CD4-positive, alpha-beta T cell treated with Interleukin-10 for 1 hour (primary cell): ENCODE data around the gene HABP4.

Experiments used
- DNase-seq: peaks from one replicate; pipeline ENCODE4 v3.0.0-alpha.2; 2020

The HABP4 gene

GRCh38 chr9:96480736-96481135, 30.8 kb downstream of the HABP4 start:
- no peak for DNase-seq

- no peak for DNase-seq
These were observed 32.5 kb downstream of the HABP4 start for GRCh38 chr9:96482476-96482875.

- no peak for DNase-seq
These were observed 33.2 kb downstream of the HABP4 start for GRCh38 chr9:96483197-96483596.

- no peak for DNase-seq
These were observed 33.9 kb downstream of the HABP4 start for GRCh38 chr9:96483733-96484390.

- DNase-seq, result no peak
These were observed 34.6 kb downstream of the HABP4 start for GRCh38 chr9:96484521-96484931.

- no peak for DNase-seq
These were observed 35.3 kb downstream of the HABP4 start for GRCh38 chr9:96485280-96485679.

GRCh38 chr9:96486386-96487028, 36.5 kb downstream of the HABP4 start:
- DNase-seq, result no peak

GRCh38 chr9:96487029-96487396, 37.0 kb downstream of the HABP4 start:
- DNase-seq, result no peak

GRCh38 chr9:96487949-96488348, 38.0 kb downstream of the HABP4 start:
- no peak for DNase-seq

GRCh38 chr9:96489482-96489979, 39.6 kb downstream of the HABP4 start:
- DNase-seq, result no peak

- no peak for DNase-seq
These were observed 40.6 kb downstream of the HABP4 start for GRCh38 chr9:96490534-96491078.

- no peak for DNase-seq
These were observed 41.3 kb downstream of the HABP4 start for GRCh38 chr9:96491079-96491879.

- no peak for DNase-seq
These were observed 42.0 kb downstream of the HABP4 start for GRCh38 chr9:96491880-96492525.

- no peak for DNase-seq
These were observed 43.1 kb downstream of the HABP4 start for GRCh38 chr9:96492993-96493531.

GRCh38 chr9:96493757-96494156, 43.8 kb downstream of the HABP4 start:
- DNase-seq, result no peak

- DNase-seq, result no peak
These were observed 44.3 kb downstream of the HABP4 start for GRCh38 chr9:96494215-96494800.

- no peak for DNase-seq
These were observed 45.4 kb downstream of the HABP4 start for GRCh38 chr9:96495341-96495740.

GRCh38 chr9:96496368-96497116, 46.6 kb downstream of the HABP4 start:
- no peak for DNase-seq

GRCh38 chr9:96497117-96497399, 47.1 kb downstream of the HABP4 start:
- DNase-seq, result no peak

GRCh38 chr9:96498796-96499195, 48.8 kb downstream of the HABP4 start:
- no peak for DNase-seq

- DNase-seq, result no peak
These were observed 49.3 kb downstream of the HABP4 start for GRCh38 chr9:96499257-96499656.
